RWPE2 (cell line): ENCODE data around the gene PLPP3.

ENCODE experiments used
- ATAC-seq: fragments of 200-7000 bp; cut with Tn5 transposase; 3 replicates; pipeline ENCODE4 v1.9.1; 2021; ENCODE audit warnings: low read depth
- DNase-seq: peaks from one replicate; pipeline ENCODE4 v3.0.0-alpha.2; 2020; ENCODE audit warnings: low spot score
- H3K27ac ChIP-seq: fragments of 450-650 bp; 2 replicates; pipeline ENCODE4 v1.5.1; 2017; ENCODE audit warnings: mild to moderate bottlenecking; ENCODE audit not compliant: poor library complexity, severe bottlenecking
- H3K27me3 ChIP-seq: fragments of 250-450 bp; sonication (Bioruptor Pico); 2 replicates; pipeline ENCODE4 v1.5.1; 2021; ENCODE audit warnings: mild to moderate bottlenecking, moderate library complexity; ENCODE audit not compliant: insufficient read depth, poor library complexity, severe bottlenecking
- H3K36me3 ChIP-seq: fragments of 250-450 bp; sonication (Bioruptor Pico); 2 replicates; pipeline ENCODE4 v1.5.1; 2020; ENCODE audit warnings: low read depth, mild to moderate bottlenecking, moderate library complexity
- H3K4me1 ChIP-seq: fragments of 250-450 bp; sonication (Bioruptor Pico); 2 replicates; pipeline ENCODE4 v1.5.1; 2021; ENCODE audit warnings: mild to moderate bottlenecking, moderate library complexity; ENCODE audit not compliant: insufficient read depth, poor library complexity, severe bottlenecking
- H3K4me3 ChIP-seq: fragments of 250-450 bp; sonication (Bioruptor Pico); 2 replicates; pipeline ENCODE4 v1.5.1; 2021; ENCODE audit warnings: mild to moderate bottlenecking, moderate library complexity; ENCODE audit not compliant: severe bottlenecking
- H3K9me3 ChIP-seq: fragments of 250-450 bp; sonication (Bioruptor Pico); 2 replicates; pipeline ENCODE4 v1.5.1; 2021; ENCODE audit warnings: mild to moderate bottlenecking, moderate library complexity; ENCODE audit not compliant: severe bottlenecking
- TF ChIP-seq, protein P1 (sequence below): fragments of 450-650 bp; IDR thresholded peaks from one replicate; pipeline ENCODE4 v1.5.1; 2017; ENCODE audit warnings: mild to moderate bottlenecking, moderate library complexity; ENCODE audit not compliant: poor library complexity, severe bottlenecking

PLPP3 gene

GRCh38 chr1:56482486-56482885 is 96.9 kb downstream of the PLPP3 start:
- Histone ChIP-seq H3K9me3 (no peaks in the 10 kb centered on the region), H3K4me1 (peaks cover 4% of the 10 kb centered on the region), H3K27ac (no peak overlapping the region), H3K36me3 (no peaks in the 10 kb centered on the region), H3K4me3 (no peak overlapping the region), H3K27me3 (no peaks in the 10 kb centered on the region)
- DNase-seq (no peak), ATAC-seq (no peak)
- TF ChIP-seq, protein P1, sequence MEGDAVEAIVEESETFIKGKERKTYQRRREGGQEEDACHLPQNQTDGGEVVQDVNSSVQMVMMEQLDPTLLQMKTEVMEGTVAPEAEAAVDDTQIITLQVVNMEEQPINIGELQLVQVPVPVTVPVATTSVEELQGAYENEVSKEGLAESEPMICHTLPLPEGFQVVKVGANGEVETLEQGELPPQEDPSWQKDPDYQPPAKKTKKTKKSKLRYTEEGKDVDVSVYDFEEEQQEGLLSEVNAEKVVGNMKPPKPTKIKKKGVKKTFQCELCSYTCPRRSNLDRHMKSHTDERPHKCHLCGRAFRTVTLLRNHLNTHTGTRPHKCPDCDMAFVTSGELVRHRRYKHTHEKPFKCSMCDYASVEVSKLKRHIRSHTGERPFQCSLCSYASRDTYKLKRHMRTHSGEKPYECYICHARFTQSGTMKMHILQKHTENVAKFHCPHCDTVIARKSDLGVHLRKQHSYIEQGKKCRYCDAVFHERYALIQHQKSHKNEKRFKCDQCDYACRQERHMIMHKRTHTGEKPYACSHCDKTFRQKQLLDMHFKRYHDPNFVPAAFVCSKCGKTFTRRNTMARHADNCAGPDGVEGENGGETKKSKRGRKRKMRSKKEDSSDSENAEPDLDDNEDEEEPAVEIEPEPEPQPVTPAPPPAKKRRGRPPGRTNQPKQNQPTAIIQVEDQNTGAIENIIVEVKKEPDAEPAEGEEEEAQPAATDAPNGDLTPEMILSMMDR: no peak

GRCh38 chr1:56481140-56481694 is 98.1 kb downstream of the PLPP3 start:
- H3K4me1 ChIP-seq: peaks cover 4% of the 10 kb centered on the region
- TF ChIP-seq, protein P1: no peak
- no peaks in the 10 kb centered on the region for H3K27me3 ChIP-seq
- H3K27ac ChIP-seq: no peak overlapping the region
- DNase-seq: no peak
- no peak overlapping the region for H3K4me3 ChIP-seq
- H3K36me3 ChIP-seq: no peaks in the 10 kb centered on the region
- no peaks in the 10 kb centered on the region for H3K9me3 ChIP-seq
- ATAC-seq: no peak

DNA sequence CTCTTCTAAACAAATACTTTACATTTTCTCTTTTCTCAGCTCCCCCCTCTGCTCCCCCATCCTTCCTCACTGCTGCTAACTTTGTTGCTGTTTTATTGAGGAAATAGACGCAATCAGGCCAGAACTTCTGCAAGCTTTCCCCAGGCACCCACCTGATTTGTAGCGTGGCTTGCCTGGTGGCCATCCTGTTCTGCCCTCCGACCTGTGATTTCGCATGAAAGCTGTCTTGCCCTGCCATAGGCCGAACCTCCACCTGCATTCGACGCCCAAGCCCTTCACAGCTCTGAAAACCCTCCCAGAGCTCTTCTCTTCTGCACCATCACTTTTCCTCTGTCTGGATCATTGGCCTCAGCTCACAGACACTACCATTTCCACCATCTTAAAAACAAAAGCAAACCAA is 100.6 kb downstream of the PLPP3 start:
- no peaks in the 10 kb centered on the region for H3K27me3 ChIP-seq
- ATAC-seq (no peak), DNase-seq (no peak)

DNA sequence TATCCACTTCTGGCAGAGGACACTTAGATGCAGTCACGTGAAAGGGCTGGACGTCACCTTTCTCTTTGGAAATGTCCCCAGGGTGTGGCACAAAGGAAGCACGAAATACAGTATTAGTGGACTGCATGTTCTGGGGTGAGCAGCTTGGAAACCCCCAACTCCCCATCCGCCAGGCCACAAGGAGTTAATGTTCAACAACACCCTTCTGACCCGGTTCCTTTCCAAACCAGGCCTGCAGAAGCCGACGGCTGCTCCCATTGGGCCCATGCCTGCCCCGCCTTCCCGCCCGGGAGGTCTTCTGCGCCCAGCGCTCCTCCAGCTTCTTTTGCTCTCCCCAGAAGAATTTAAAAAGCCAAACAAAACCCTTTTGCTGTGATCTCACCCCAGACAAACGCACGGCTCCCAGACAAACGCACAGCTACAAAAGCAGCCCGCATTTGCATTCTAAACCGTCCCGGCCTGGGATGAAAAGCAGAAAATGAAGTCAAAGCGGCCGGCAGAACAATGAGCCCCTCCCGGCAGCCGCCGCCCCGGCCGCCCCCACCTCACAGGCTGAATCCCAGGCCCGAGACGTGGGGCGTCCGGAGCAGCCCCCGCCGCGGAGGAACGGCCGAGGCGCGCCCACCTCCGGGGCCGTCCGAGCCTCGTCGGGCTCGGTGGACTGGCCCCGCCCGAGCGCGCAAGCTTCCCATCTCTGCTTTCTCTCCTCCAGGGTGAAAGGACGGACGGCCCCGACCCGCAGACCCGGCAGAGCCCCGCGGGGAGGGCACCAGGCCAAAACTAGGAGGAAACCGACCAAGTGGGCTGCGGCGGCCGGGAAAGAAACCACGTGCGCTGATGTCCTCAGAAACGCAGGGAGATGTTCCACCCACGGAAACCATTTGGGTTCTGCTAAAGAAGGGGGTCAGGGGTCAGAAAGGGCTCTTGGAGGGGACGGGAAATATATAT is 101.9 kb downstream of the PLPP3 start:
- TF ChIP-seq, protein P1: no peak
- H3K4me1 ChIP-seq: peaks cover 4% of the 10 kb centered on the region

More for the DNA sequence above, 100.6 kb downstream of the PLPP3 start:
- H3K4me3 ChIP-seq: no peak overlapping the region
- TF ChIP-seq, protein P1: no peak
- no peaks in the 10 kb centered on the region for H3K36me3 ChIP-seq
- no peaks in the 10 kb centered on the region for H3K9me3 ChIP-seq
- H3K27ac ChIP-seq: no peak overlapping the region
- H3K4me1 ChIP-seq: peaks cover 4% of the 10 kb centered on the region

More for the DNA sequence above, 101.9 kb downstream of the PLPP3 start:
- ATAC-seq: peak; percentile 31; the same call in 1 of the 3 replicates
- no peak overlapping the region for H3K27ac ChIP-seq
- H3K27me3 ChIP-seq: no peaks in the 10 kb centered on the region
- DNase-seq: no peak
- H3K4me3 ChIP-seq: peak overlapping the region; percentile 12
- H3K36me3 ChIP-seq: no peaks in the 10 kb centered on the region
- H3K9me3 ChIP-seq: no peaks in the 10 kb centered on the region
